NCI-H187 treated with DMSO at 0.1 percent for 48 hours (cell line): ENCODE results near the gene SCUBE1.

Experiments
- DNase-seq: peaks from one replicate; lab custom pipeline; 2025; lab: John Stamatoyannopoulos, UW

SCUBE1 gene

GRCh38 chr22:43173976-43174720 lies 169.0 kb downstream of the SCUBE1 start:
- no peak for DNase-seq

- no peak for DNase-seq
These were observed 169.6 kb downstream of the SCUBE1 start for GRCh38 chr22:43173566-43173965.

- DNase-seq = no peak
These were observed 171.0 kb downstream of the SCUBE1 start for GRCh38 chr22:43172191-43172590.

- no peak for DNase-seq
These were observed 171.6 kb downstream of the SCUBE1 start for GRCh38 chr22:43171607-43172006.

- no peak for DNase-seq
These were observed 172.1 kb downstream of the SCUBE1 start for GRCh38 chr22:43171019-43171491.

- DNase-seq = no peak
These were observed 173.1 kb downstream of the SCUBE1 start for GRCh38 chr22:43170131-43170480.

- no peak for DNase-seq
These were observed 173.7 kb downstream of the SCUBE1 start for GRCh38 chr22:43169310-43170130.

- DNase-seq = no peak
These were observed 174.5 kb downstream of the SCUBE1 start for GRCh38 chr22:43168471-43169309.

- no peak for DNase-seq
These were observed 176.1 kb downstream of the SCUBE1 start for GRCh38 chr22:43167001-43167589.

- DNase-seq = no peak
These were observed 176.8 kb downstream of the SCUBE1 start for GRCh38 chr22:43166132-43166930.

- DNase-seq = no peak
These were observed 178.5 kb downstream of the SCUBE1 start for GRCh38 chr22:43164636-43165035.

GRCh38 chr22:43163241-43163795 lies 179.9 kb downstream of the SCUBE1 start:
- no peak for DNase-seq

GRCh38 chr22:43162412-43163150 lies 180.6 kb downstream of the SCUBE1 start:
- no peak for DNase-seq

GRCh38 chr22:43160497-43161126 lies 182.6 kb downstream of the SCUBE1 start:
- DNase-seq = no peak

GRCh38 chr22:43159484-43160178 lies 183.5 kb downstream of the SCUBE1 start:
- DNase-seq = no peak

- no peak for DNase-seq
These were observed 184.2 kb downstream of the SCUBE1 start for GRCh38 chr22:43158778-43159483.

GRCh38 chr22:43157874-43158546 lies 185.2 kb downstream of the SCUBE1 start:
- no peak for DNase-seq

- no peak for DNase-seq
These were observed 186.8 kb downstream of the SCUBE1 start for GRCh38 chr22:43156413-43156812.
